Activated CD8-positive, alpha-beta memory T cell treated with anti-CD3 and anti-CD28 coated beads, Interleukin-2, amount 10 ng/mL, durations not matched to agents 7 days and 5 days (primary cell): ENCODE data around the gene TBCE. TPM values are rescaled to one million over a fixed set of nuclear protein-coding genes. Genes with fewer than 3 reads are reported as not detected.
"Not testable (repeated sequence)": the region's sequence is repeated elsewhere in the genome, so short reads cannot be mapped to it uniquely, and the experiment has no call there.

ENCODE experiments used
- ATAC-seq: fragments of 150-1000 bp; cut with Tn5 transposase; one replicate; pipeline ENCODE4 v1.10.0; 2021; ENCODE audit warnings: moderate library complexity
- CTCF ChIA-PET: fragments of 350-600 bp; sonication (Branson Sonifier 250); formaldehyde crosslinking; loops from one replicate; lab custom pipeline; 2021; ENCODE audit warnings: antibody characterized with exemption; lab: Charles Lee
- DNase-seq: peaks from one replicate; pipeline ENCODE4 v3.0.0-alpha.2; 2020
- H3K27ac Mint-ChIP-seq: one replicate; pipeline ENCODE4 v1.8.0; 2021; ENCODE audit warnings: mild to moderate bottlenecking, mixed read lengths
- H3K27me3 Mint-ChIP-seq: one replicate; pipeline ENCODE4 v1.8.0; 2021; ENCODE audit warnings: mixed read lengths
- H3K36me3 Mint-ChIP-seq: one replicate; pipeline ENCODE4 v1.8.0; 2021; ENCODE audit warnings: mild to moderate bottlenecking, mixed read lengths
- H3K4me1 Mint-ChIP-seq: one replicate; pipeline ENCODE4 v1.8.0; 2021; ENCODE audit warnings: mixed read lengths
- H3K4me3 Mint-ChIP-seq: one replicate; pipeline ENCODE4 v1.8.0; 2021; ENCODE audit warnings: mild to moderate bottlenecking, moderate library complexity, mixed read lengths
- H3K9me3 Mint-ChIP-seq: one replicate; pipeline ENCODE4 v1.8.0; 2022; ENCODE audit warnings: low read depth, mixed read lengths
- total RNA-seq, 2 experiments: library from RNA; stranded (reverse); gene quantifications; one replicate each; pipeline ENCODE4 v1.2.3, GENCODE V29; 2021

The TBCE gene
- total RNA-seq, 2 experiments from 2014 or later: 27.4 to 30.2 TPM

GRCh38 chr1:235454021-235454420 lies 86.8 kb downstream of the TBCE start:
- no peak overlapping the region for H3K27ac Mint-ChIP-seq
- peaks cover 13% of the 10 kb centered on the region for H3K36me3 Mint-ChIP-seq
- DNase-seq (no peak), ATAC-seq (no peak)
- no peaks in the 10 kb centered on the region for H3K9me3 Mint-ChIP-seq
- H3K4me1 Mint-ChIP-seq: no peaks in the 10 kb centered on the region
- H3K4me3 Mint-ChIP-seq: no peak overlapping the region
- no peaks in the 10 kb centered on the region for H3K27me3 Mint-ChIP-seq
- CTCF ChIA-PET: no interaction called here

- DNase-seq: no peak
- H3K4me3 Mint-ChIP-seq: no peak overlapping the region
- CTCF ChIA-PET: no interaction called here
- no peaks in the 10 kb centered on the region for H3K9me3 Mint-ChIP-seq
- H3K27me3 Mint-ChIP-seq: no peaks in the 10 kb centered on the region
- no peaks in the 10 kb centered on the region for H3K4me1 Mint-ChIP-seq
- ATAC-seq: no peak
- peaks cover 6% of the 10 kb centered on the region for H3K36me3 Mint-ChIP-seq
- H3K27ac Mint-ChIP-seq: no peak overlapping the region
Observed at GRCh38 chr1:235455097-235455496, 87.9 kb downstream of the TBCE start.

GRCh38 chr1:235455823-235456222 lies 88.6 kb downstream of the TBCE start:
- Mint-ChIP-seq H3K9me3 (no peaks in the 10 kb centered on the region), H3K4me1 (no peaks in the 10 kb centered on the region), H3K27me3 (no peaks in the 10 kb centered on the region), H3K4me3 (no peak overlapping the region), H3K36me3 (peaks cover 3% of the 10 kb centered on the region), H3K27ac (no peak overlapping the region)
- no peak for ATAC-seq
- DNase-seq: no peak
- CTCF ChIA-PET: no interaction called here

GRCh38 chr1:235457856-235458255 lies 90.6 kb downstream of the TBCE start:
- CTCF ChIA-PET, DNase-seq, H3K4me1 Mint-ChIP-seq, H3K9me3 Mint-ChIP-seq, H3K36me3 Mint-ChIP-seq, H3K27me3 Mint-ChIP-seq, H3K27ac Mint-ChIP-seq, H3K4me3 Mint-ChIP-seq, ATAC-seq: not testable (repeated sequence)

- Mint-ChIP-seq H3K9me3 (no peaks in the 10 kb centered on the region), H3K36me3 (peaks cover 8% of the 10 kb centered on the region), H3K4me1 (peaks cover 7% of the 10 kb centered on the region), H3K4me3 (no peak overlapping the region), H3K27me3 (no peaks in the 10 kb centered on the region), H3K27ac (no peak overlapping the region)
- ATAC-seq: no peak
- DNase-seq: no peak
- CTCF ChIA-PET: no interaction called here
Observed at GRCh38 chr1:235460770-235461169, 93.5 kb downstream of the TBCE start.

GRCh38 chr1:235461954-235462353 lies 94.7 kb downstream of the TBCE start:
- peaks cover 7% of the 10 kb centered on the region for H3K4me1 Mint-ChIP-seq
- peak overlapping the region; percentile 0 for H3K27ac Mint-ChIP-seq
- no peak overlapping the region for H3K4me3 Mint-ChIP-seq
- H3K27me3 Mint-ChIP-seq: no peaks in the 10 kb centered on the region
- H3K9me3 Mint-ChIP-seq: no peaks in the 10 kb centered on the region
- ATAC-seq (peak; percentile 23), DNase-seq (no peak)
- CTCF ChIA-PET: no interaction called here
- peaks cover 8% of the 10 kb centered on the region for H3K36me3 Mint-ChIP-seq

GRCh38 chr1:235462832-235463231 lies 95.6 kb downstream of the TBCE start:
- CTCF ChIA-PET: interaction anchor here (0.6 to 1.5 kb wide), 3 partner anchors 11 to 266 kb away, joined by 3 read pairs; partner anchors contain the start of gene B3GALNT2
- not testable (repeated sequence) for DNase-seq, H3K4me3 Mint-ChIP-seq, H3K9me3 Mint-ChIP-seq, H3K27ac Mint-ChIP-seq, H3K4me1 Mint-ChIP-seq, H3K36me3 Mint-ChIP-seq, ATAC-seq, H3K27me3 Mint-ChIP-seq

GRCh38 chr1:235465066-235465465 lies 97.8 kb downstream of the TBCE start:
- Mint-ChIP-seq H3K4me1 (peaks cover 7% of the 10 kb centered on the region), H3K4me3 (no peak overlapping the region), H3K27me3 (no peaks in the 10 kb centered on the region), H3K36me3 (peaks cover 8% of the 10 kb centered on the region), H3K27ac (no peak overlapping the region), H3K9me3 (no peaks in the 10 kb centered on the region)
- ATAC-seq (no peak), DNase-seq (no peak)
- CTCF ChIA-PET: no interaction called here

GRCh38 chr1:235468004-235468403 lies 100.8 kb downstream of the TBCE start:
- ATAC-seq (no peak), DNase-seq (no peak)
- Mint-ChIP-seq H3K4me1 (no peaks in the 10 kb centered on the region), H3K9me3 (no peaks in the 10 kb centered on the region), H3K27me3 (no peaks in the 10 kb centered on the region), H3K27ac (no peak overlapping the region), H3K36me3 (peaks cover 8% of the 10 kb centered on the region), H3K4me3 (no peak overlapping the region)
- CTCF ChIA-PET: interaction anchor here (0.7 kb wide), 1 partner anchor 51 kb away, joined by 3 read pairs; no protein-coding TSS in a partner anchor

- Mint-ChIP-seq H3K4me3 (no peak overlapping the region), H3K4me1 (no peaks in the 10 kb centered on the region)
Observed at GRCh38 chr1:235468970-235469369, 101.7 kb downstream of the TBCE start.

GRCh38 chr1:235469897-235470296 lies 102.7 kb downstream of the TBCE start:
- ATAC-seq, H3K9me3 Mint-ChIP-seq, H3K36me3 Mint-ChIP-seq, DNase-seq, H3K27me3 Mint-ChIP-seq, H3K4me1 Mint-ChIP-seq, CTCF ChIA-PET, H3K27ac Mint-ChIP-seq, H3K4me3 Mint-ChIP-seq: not testable (repeated sequence)

More at GRCh38 chr1:235468970-235469369, 101.7 kb downstream of the TBCE start:
- CTCF ChIA-PET: no interaction called here
- H3K9me3 Mint-ChIP-seq: no peaks in the 10 kb centered on the region
- ATAC-seq: no peak
- no peak for DNase-seq
- H3K27ac Mint-ChIP-seq: no peak overlapping the region
- H3K27me3 Mint-ChIP-seq: no peaks in the 10 kb centered on the region
- H3K36me3 Mint-ChIP-seq: peaks cover 8% of the 10 kb centered on the region

- H3K4me1 Mint-ChIP-seq: no peaks in the 10 kb centered on the region
- no peak overlapping the region for H3K4me3 Mint-ChIP-seq
- peaks cover 2% of the 10 kb centered on the region for H3K36me3 Mint-ChIP-seq
- H3K27me3 Mint-ChIP-seq: no peaks in the 10 kb centered on the region
- CTCF ChIA-PET: no interaction called here
- ATAC-seq (no peak), DNase-seq (no peak)
- H3K27ac Mint-ChIP-seq: no peak overlapping the region
- no peaks in the 10 kb centered on the region for H3K9me3 Mint-ChIP-seq
Observed at GRCh38 chr1:235470741-235471439, 103.7 kb downstream of the TBCE start.

GRCh38 chr1:235473806-235474205 lies 106.6 kb downstream of the TBCE start:
- Mint-ChIP-seq H3K4me1 (no peaks in the 10 kb centered on the region), H3K9me3 (no peaks in the 10 kb centered on the region), H3K27me3 (no peaks in the 10 kb centered on the region), H3K4me3 (no peak overlapping the region), H3K27ac (no peak overlapping the region), H3K36me3 (peaks cover 6% of the 10 kb centered on the region)
- DNase-seq: no peak
- no peak for ATAC-seq
- CTCF ChIA-PET: interaction anchor here (0.7 kb wide), 1 partner anchor 11 kb away, joined by 3 read pairs; no protein-coding TSS in a partner anchor

GRCh38 chr1:235483090-235483489 lies 115.9 kb downstream of the TBCE start:
- Mint-ChIP-seq H3K9me3 (no peaks in the 10 kb centered on the region), H3K27ac (no peak overlapping the region), H3K27me3 (no peaks in the 10 kb centered on the region), H3K4me3 (no peak overlapping the region), H3K36me3 (peaks cover 33% of the 10 kb centered on the region), H3K4me1 (no peaks in the 10 kb centered on the region)
- ATAC-seq (no peak), DNase-seq (no peak)
- CTCF ChIA-PET: interaction anchor here (1.4 kb wide), 1 partner anchor 21 kb away, joined by 5 read pairs; the partner anchor contains the start of gene B3GALNT2
